ENCODE results near the gene CCDC182. TPM values are rescaled to one million over a fixed set of nuclear protein-coding genes. Genes with fewer than 3 reads are reported as not detected.

Gene CCDC182
- total and polyA plus RNA-seq, 4 experiments from 2014 or later = not detected

DNA sequence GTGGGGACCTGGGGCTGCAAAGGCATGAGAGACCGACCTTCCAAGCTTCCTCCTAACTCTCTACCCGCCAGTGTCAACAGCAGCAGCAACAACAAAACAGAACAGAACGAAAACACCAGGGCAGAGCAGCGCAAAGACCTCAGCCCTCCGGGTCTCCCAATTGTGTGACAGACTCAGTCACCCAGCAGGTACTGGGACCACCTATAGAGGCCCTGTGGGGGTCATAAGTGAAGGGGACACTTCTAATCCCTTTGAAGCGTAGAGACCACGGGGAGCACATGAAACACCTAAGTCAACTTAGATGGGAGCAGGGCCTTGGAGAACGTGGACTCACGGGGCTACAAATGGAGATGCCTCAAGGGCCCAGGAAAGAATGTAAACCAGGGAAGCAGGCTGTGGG is 12.6 kb upstream of the CCDC182 start:
- Mint-ChIP-seq H3K4me1 (no peaks in the 10 kb centered on the region), H3K27me3 (peaks cover 4 to 13% of the 10 kb centered on the region in 2 donors), H3K9me3 (no peaks in the 10 kb centered on the region), H3K4me3 (no peak overlapping the region), H3K27ac (peak overlapping the region in 1 of 7 donors; percentile 8), H3K36me3 (no peaks in the 10 kb centered on the region)
- Histone ChIP-seq H3K4me1 (ENCODE audit: insufficient read depth, low read length) (no peaks in the 10 kb centered on the region), H3K36me3 (ENCODE audit: insufficient read depth, low read length) (no peaks in the 10 kb centered on the region), H3K4me3 (ENCODE audit: low read length in 2 of 2) (no peak overlapping the region), H3K27me3 (ENCODE audit: insufficient read depth, low read length) (no peaks in the 10 kb centered on the region), H3K27ac (ENCODE audit: low read depth, low read length) (no peak overlapping the region), H3K9me3 (ENCODE audit: control insufficient read depth in 1 of 2, low read length in 2 of 2) (no peaks in the 10 kb centered on the region)
- ChIA-PET POLR2A (ENCODE audit: partially characterized antibody) (no interaction called here), CTCF (ENCODE audit: partially characterized antibody) (interaction anchor here (0.7 to 1.4 kb wide), 3 partner anchors 9 to 160 kb away, joined by 3 to 4 read pairs (median 4); no protein-coding TSS in a partner anchor)
- intact Hi-C loops (cut with micrococcal nuclease) = no loop called here
- no peak for DNase-seq

DNA sequence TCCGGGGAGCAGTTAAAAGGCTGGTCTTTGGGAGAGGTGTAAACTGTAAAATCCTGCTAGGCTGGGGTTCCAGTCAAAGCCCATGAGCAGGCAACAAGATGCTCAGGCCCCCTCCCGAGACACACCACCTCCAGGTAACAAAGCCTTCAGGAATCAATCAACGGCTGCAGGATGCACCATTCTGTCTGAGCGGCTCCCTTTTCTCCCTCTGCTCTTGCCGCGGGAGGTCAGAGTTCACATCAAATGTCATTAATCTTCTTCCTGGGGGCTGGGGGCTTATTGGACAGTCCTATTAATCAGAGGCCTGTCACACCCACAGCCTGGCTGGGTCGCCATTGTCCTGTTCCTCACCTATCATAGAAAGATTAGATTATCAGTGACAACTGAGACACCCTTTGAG is 11.9 kb upstream of the CCDC182 start:
- DNase-seq = no peak
- Mint-ChIP-seq H3K27ac (no peak overlapping the region), H3K4me1 (no peaks in the 10 kb centered on the region), H3K36me3 (no peaks in the 10 kb centered on the region), H3K4me3 (no peak overlapping the region), H3K27me3 (peaks cover 2 to 10% of the 10 kb centered on the region in 2 donors), H3K9me3 (no peaks in the 10 kb centered on the region)
- no peaks in the 10 kb centered on the region for H3K4me1 ChIP-seq (ENCODE audit: insufficient read depth, low read length)
- no peaks in the 10 kb centered on the region for H3K27me3 ChIP-seq (ENCODE audit: insufficient read depth, low read length)
- no peak overlapping the region for H3K27ac ChIP-seq (ENCODE audit: low read depth, low read length)
- POLR2A ChIA-PET (ENCODE audit: partially characterized antibody) = no interaction called here
- H3K36me3 ChIP-seq (ENCODE audit: insufficient read depth, low read length) = no peaks in the 10 kb centered on the region
- intact Hi-C loops (cut with micrococcal nuclease) = no loop called here
- H3K9me3 ChIP-seq (ENCODE audit: control insufficient read depth in 1 of 2, low read length in 2 of 2) = no peaks in the 10 kb centered on the region
- no peak overlapping the region for H3K4me3 ChIP-seq (ENCODE audit: low read length in 2 of 2)
- CTCF ChIA-PET (ENCODE audit: partially characterized antibody) = interaction anchor here (0.7 to 1.4 kb wide), 3 partner anchors 8 to 159 kb away, joined by 3 to 4 read pairs (median 4); no protein-coding TSS in a partner anchor

DNA sequence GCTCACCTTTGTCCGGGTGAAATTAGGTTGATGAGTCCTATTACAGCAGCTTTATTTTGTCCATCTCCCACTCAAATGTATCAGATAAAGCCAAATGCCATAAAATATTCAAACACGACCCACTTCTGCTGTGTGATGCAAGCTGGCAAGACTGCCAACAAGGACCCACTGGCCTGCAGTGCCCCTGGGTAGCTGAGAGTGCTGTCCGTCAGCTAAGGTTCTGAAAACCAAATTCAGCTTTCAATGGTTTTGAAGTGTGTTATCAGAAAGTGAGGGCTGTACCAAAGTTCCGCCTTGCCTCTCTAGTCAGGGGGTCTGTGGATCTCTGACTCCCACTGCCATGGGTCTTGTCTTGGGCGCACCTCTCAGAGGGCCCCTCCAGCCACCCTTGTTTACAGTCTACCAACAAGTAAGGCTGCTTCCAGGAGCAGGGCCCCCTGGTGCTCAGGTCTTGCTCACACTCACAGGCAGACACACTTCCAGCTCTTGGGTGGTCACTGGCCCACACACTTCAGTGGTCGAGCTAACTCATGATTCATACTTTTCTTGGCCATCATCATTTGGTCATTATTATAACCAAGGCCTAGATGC is 10.5 kb upstream of the CCDC182 start:
- Mint-ChIP-seq H3K4me3 (no peak overlapping the region), H3K4me1 (no peaks in the 10 kb centered on the region), H3K9me3 (no peaks in the 10 kb centered on the region), H3K27me3 (no peaks in the 10 kb centered on the region), H3K27ac (peak overlapping the region in 1 of 7 donors; percentile 37), H3K36me3 (no peaks in the 10 kb centered on the region)
- H3K9me3 ChIP-seq (ENCODE audit: control insufficient read depth in 1 of 2, low read length in 2 of 2) = no peaks in the 10 kb centered on the region
- H3K27me3 ChIP-seq (ENCODE audit: insufficient read depth, low read length) = no peaks in the 10 kb centered on the region
- intact Hi-C loops (cut with micrococcal nuclease) = no loop called here
- POLR2A ChIA-PET (ENCODE audit: partially characterized antibody) = no interaction called here
- no peak overlapping the region for H3K4me3 ChIP-seq (ENCODE audit: low read length in 2 of 2)
- no peak for DNase-seq
- CTCF ChIA-PET (ENCODE audit: partially characterized antibody) = interaction anchor here (1.0 kb wide), 1 partner anchor 28 kb away, joined by 4 read pairs; no protein-coding TSS in a partner anchor
- no peaks in the 10 kb centered on the region for H3K36me3 ChIP-seq (ENCODE audit: insufficient read depth, low read length)
- H3K4me1 ChIP-seq (ENCODE audit: insufficient read depth, low read length) = no peaks in the 10 kb centered on the region
- no peak overlapping the region for H3K27ac ChIP-seq (ENCODE audit: low read depth, low read length)

DNA sequence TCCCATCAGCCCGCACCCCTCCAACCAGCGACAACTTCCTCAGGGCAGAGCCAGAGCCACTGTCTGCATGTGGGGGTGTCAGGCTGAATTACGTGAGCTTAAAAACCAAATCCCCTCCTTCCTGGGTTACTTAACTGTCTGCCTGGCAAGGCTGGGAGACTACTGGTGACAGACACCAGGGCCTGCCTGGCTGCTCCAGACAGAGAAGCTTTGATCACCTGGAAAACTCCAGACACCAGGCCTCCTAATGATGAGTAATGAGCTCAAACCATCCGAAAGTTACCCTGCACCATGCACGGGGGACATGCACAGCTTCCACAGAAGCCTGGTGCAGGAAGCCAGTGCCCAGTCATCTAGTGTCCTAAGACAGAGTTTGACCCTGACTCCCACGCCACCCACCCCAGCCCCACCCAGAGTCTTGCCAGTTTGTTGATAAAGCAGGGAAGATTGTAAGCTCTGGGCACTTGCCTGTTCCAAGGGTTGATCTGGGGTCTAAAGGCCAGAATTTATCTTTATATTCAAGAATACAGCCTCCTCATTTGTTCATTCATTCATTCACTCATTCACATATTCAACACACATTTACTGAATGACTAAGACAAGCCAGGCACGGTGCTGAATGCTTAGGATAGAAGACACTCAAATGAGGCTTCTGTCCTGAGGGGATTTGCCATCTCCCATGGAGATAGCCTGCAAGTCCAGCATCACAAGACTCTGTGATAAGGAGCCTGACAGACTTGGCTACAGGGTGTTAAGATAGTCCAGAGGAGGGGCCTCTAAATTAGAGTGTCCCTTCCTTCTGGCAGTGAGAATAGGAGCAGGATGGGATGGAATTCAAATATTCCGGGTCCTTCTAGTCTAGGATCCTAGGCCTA is 7.2 kb upstream of the CCDC182 start:
- peaks cover 3 to 5% of the 10 kb centered on the region in 2 donors for H3K27me3 Mint-ChIP-seq
- no peaks in the 10 kb centered on the region for H3K36me3 Mint-ChIP-seq
- no peak overlapping the region for H3K27ac ChIP-seq (ENCODE audit: low read depth, low read length)
- H3K9me3 ChIP-seq (ENCODE audit: control insufficient read depth in 1 of 2, low read length in 2 of 2) = no peaks in the 10 kb centered on the region
- no peaks in the 10 kb centered on the region for H3K9me3 Mint-ChIP-seq
- no peak overlapping the region for H3K27ac Mint-ChIP-seq
- H3K4me3 ChIP-seq (ENCODE audit: low read length in 2 of 2) = no peak overlapping the region
- ChIA-PET CTCF (ENCODE audit: partially characterized antibody) (no interaction called here), POLR2A (ENCODE audit: partially characterized antibody) (no interaction called here)
- no peaks in the 10 kb centered on the region for H3K4me1 ChIP-seq (ENCODE audit: insufficient read depth, low read length)
- intact Hi-C loops (cut with micrococcal nuclease) = no loop called here
- DNase-seq = no peak
- H3K4me3 Mint-ChIP-seq = no peak overlapping the region
- H3K4me1 Mint-ChIP-seq = peaks cover 0 to 1% (median 0%) of the 10 kb centered on the region in 4 donors
- no peaks in the 10 kb centered on the region for H3K27me3 ChIP-seq (ENCODE audit: insufficient read depth, low read length)
- H3K36me3 ChIP-seq (ENCODE audit: insufficient read depth, low read length) = no peaks in the 10 kb centered on the region

DNA sequence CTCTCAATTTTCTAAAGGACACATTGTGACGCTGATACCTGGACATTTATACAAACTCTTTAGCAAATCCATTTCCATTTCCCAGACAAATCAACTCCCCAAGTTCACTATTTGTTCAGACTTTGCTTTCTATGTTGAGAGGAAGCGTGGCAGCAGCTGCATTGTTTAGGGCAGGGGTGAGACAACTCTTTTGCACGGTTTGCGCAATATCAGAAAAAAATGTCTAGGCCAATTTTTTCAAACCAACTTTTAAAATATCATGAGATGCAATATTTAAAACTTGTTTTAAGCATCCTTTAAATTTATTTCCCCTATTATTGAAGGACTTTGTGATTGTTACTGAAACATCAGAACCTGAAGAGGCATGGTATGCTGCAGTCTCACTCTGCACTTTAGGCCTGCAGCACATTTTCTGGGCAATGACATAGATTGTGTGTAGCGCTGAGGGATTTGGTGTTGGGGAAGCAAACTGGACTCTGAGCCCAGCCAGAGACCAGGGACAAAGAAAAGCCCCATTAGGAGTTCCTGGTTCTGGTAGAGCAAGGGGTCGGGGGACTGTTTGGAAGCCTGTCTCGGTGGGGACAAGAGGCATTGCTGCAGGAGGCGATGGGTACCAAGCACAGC is 6.4 kb upstream of the CCDC182 start:
- POLR2A ChIA-PET (ENCODE audit: partially characterized antibody) = no interaction called here
- Mint-ChIP-seq H3K4me1 (peaks cover 0 to 1% (median 0%) of the 10 kb centered on the region in 4 donors), H3K36me3 (no peaks in the 10 kb centered on the region), H3K9me3 (no peaks in the 10 kb centered on the region), H3K27me3 (peaks cover 3 to 5% of the 10 kb centered on the region in 2 donors), H3K4me3 (no peak overlapping the region), H3K27ac (no peak overlapping the region)
- intact Hi-C loops (cut with micrococcal nuclease) = no loop called here
- Histone ChIP-seq H3K27ac (ENCODE audit: low read depth, low read length) (no peak overlapping the region), H3K36me3 (ENCODE audit: insufficient read depth, low read length) (no peaks in the 10 kb centered on the region), H3K27me3 (ENCODE audit: insufficient read depth, low read length) (no peaks in the 10 kb centered on the region), H3K4me3 (ENCODE audit: low read length in 2 of 2) (no peak overlapping the region), H3K4me1 (ENCODE audit: insufficient read depth, low read length) (no peaks in the 10 kb centered on the region), H3K9me3 (ENCODE audit: control insufficient read depth in 1 of 2, low read length in 2 of 2) (no peaks in the 10 kb centered on the region)
- no peak for DNase-seq
- CTCF ChIA-PET (ENCODE audit: partially characterized antibody) = interaction anchor here (1.0 to 3.4 kb wide), 2 partner anchors 79 to 508 kb away, joined by 3 to 20 read pairs; no protein-coding TSS in a partner anchor

DNA sequence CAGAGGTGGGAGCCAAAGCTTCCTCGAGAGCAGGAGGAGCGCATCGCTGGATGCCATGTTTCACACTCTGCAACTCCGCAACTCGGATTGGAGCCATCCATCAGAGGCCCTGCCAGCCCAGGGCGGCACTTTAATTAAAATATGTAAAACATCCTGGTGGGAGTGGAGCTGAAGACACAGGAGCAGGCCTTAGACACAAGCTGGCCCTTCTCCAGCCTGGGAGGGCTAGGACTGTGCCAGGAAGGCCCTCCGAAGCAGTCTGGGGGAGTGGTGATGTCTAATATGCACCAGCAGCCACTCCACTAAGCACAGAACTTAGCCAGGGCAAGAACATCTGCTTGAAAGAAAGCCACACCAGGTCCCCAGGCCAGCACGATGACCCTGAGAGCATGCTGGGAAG is 5.8 kb upstream of the CCDC182 start:
- H3K27me3 ChIP-seq (ENCODE audit: insufficient read depth, low read length) = no peaks in the 10 kb centered on the region
- POLR2A ChIA-PET (ENCODE audit: partially characterized antibody) = no interaction called here
- no peaks in the 10 kb centered on the region for H3K36me3 ChIP-seq (ENCODE audit: insufficient read depth, low read length)
- H3K27ac ChIP-seq (ENCODE audit: low read depth, low read length) = no peak overlapping the region
- Mint-ChIP-seq H3K36me3 (no peaks in the 10 kb centered on the region), H3K4me1 (peaks cover 0 to 1% (median 0%) of the 10 kb centered on the region in 4 donors), H3K4me3 (no peak overlapping the region), H3K27me3 (peaks cover 3 to 5% of the 10 kb centered on the region in 2 donors), H3K27ac (no peak overlapping the region), H3K9me3 (no peaks in the 10 kb centered on the region)
- no peaks in the 10 kb centered on the region for H3K4me1 ChIP-seq (ENCODE audit: insufficient read depth, low read length)
- intact Hi-C loops (cut with micrococcal nuclease) = no loop called here
- no peak overlapping the region for H3K4me3 ChIP-seq (ENCODE audit: low read length in 2 of 2)
- DNase-seq = no peak
- H3K9me3 ChIP-seq (ENCODE audit: control insufficient read depth in 1 of 2, low read length in 2 of 2) = no peaks in the 10 kb centered on the region
- CTCF ChIA-PET (ENCODE audit: partially characterized antibody) = interaction anchor here (1.0 to 3.4 kb wide), 2 partner anchors 79 to 508 kb away, joined by 3 to 20 read pairs; no protein-coding TSS in a partner anchor
